ENCODE results near the gene MED13.

DNA sequence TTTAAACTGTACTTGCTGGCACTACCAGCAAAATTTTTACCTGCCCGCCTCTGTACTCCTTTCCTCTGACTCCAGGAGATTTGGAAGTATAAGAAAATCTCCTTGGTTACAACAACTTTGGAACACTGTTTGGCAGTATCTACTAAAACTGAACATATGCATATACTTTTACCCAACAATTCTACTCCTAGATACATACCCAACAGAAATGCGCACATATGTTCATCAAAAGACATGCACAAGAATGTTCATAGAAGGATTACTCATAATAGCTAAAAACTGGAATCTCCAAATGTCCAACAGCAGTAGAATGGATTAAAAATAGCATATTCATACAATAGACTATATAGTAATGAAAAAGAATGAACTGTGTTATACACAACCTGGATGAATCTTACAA, 21.7 kb upstream of the MED13 start:
- TF ChIP-seq EZH2 (IDR thresholded peaks at IDR 0.05; ENCODE audit: borderline replicate concordance), result no peak
- no peak for TF ChIP-seq EZH2phosphoT487 (IDR thresholded peaks at IDR 0.05; ENCODE audit: low read depth, severe bottlenecking, unreplicated experiment)

Measured in hepatocyte (in vitro differentiated cells).